WTC11 (cell line): ENCODE data around the gene SYS1. TPM values are rescaled to one million over a fixed set of nuclear protein-coding genes. Genes with fewer than 3 reads are reported as not detected.

Source experiments
- ATAC-seq: fragments of 200-7000 bp; cut with Tn5 transposase; 2 replicates; pipeline ENCODE4 v1.10.0; 2021; ENCODE audit warnings: mild to moderate bottlenecking, moderate library complexity
- CTCF ChIA-PET: fragments of 300-600 bp; sonication (Branson Sonifier 250); formaldehyde crosslinking; loops from one replicate; lab custom pipeline; 2021; ENCODE audit warnings: antibody characterized with exemption; lab: Charles Lee
- POLR2A ChIA-PET: fragments of 350-600 bp; sonication (Branson Sonifier 250); formaldehyde crosslinking; loops from one replicate; lab custom pipeline; 2021; ENCODE audit warnings: antibody characterized with exemption; lab: Charles Lee
- DNase-seq: peaks from one replicate; pipeline ENCODE4 v3.0.0; 2021; ENCODE audit warnings: low spot score
- H3K27ac Mint-ChIP-seq: 2 replicates; pipeline ENCODE4 v1.8.0; 2021; ENCODE audit warnings: mixed read lengths
- H3K27me3 Mint-ChIP-seq: 2 replicates; pipeline ENCODE4 v1.8.0; 2021; ENCODE audit warnings: low read depth, mild to moderate bottlenecking, moderate library complexity, mixed read lengths
- H3K36me3 Mint-ChIP-seq: 2 replicates; pipeline ENCODE4 v1.8.0; 2021; ENCODE audit warnings: mixed read lengths
- H3K4me1 Mint-ChIP-seq: 2 replicates; pipeline ENCODE4 v1.8.0; 2022; ENCODE audit warnings: mixed read lengths
- H3K4me3 Mint-ChIP-seq: 2 replicates; pipeline ENCODE4 v1.8.0; 2021; ENCODE audit warnings: mild to moderate bottlenecking, moderate library complexity, mixed read lengths
- H3K9me3 Mint-ChIP-seq: 2 replicates; pipeline ENCODE4 v1.8.0; 2021; ENCODE audit warnings: mixed read lengths
- EMX1 ChIP-seq: fragments of 250-450 bp; sonication (Bioruptor Pico); IDR thresholded peaks from 2 replicates; pipeline ENCODE4 v1.8.0; 2021; ENCODE audit warnings: mild to moderate bottlenecking
- ESRRA ChIP-seq: sonication (generic); formaldehyde crosslinking; IDR thresholded peaks from 2 replicates; pipeline ENCODE4 v1.8.1; 2022; ENCODE audit warnings: mild to moderate bottlenecking, missing genetic modification reagents, borderline replicate concordance
- FOXJ3 ChIP-seq: sonication (generic); formaldehyde crosslinking; IDR thresholded peaks from 2 replicates; pipeline ENCODE4 v1.9.0; 2021; ENCODE audit warnings: missing genetic modification reagents, mild to moderate bottlenecking, borderline replicate concordance
- FOXK1 ChIP-seq: sonication (generic); formaldehyde crosslinking; IDR thresholded peaks from 2 replicates; pipeline ENCODE4 v1.8.0; 2022; ENCODE audit warnings: mild to moderate bottlenecking, moderate library complexity, missing genetic modification reagents
- FOXP1 ChIP-seq: sonication (generic); formaldehyde crosslinking; IDR thresholded peaks from 2 replicates; pipeline ENCODE4 v1.8.0; 2022; ENCODE audit warnings: missing genetic modification reagents, mild to moderate bottlenecking, moderate library complexity, borderline replicate concordance
- GRHL2 ChIP-seq: fragments of 250-450 bp; sonication (Bioruptor Pico); IDR thresholded peaks from 2 replicates; pipeline ENCODE4 v1.8.0; 2022; ENCODE audit warnings: mild to moderate bottlenecking, moderate library complexity; ENCODE audit not compliant: insufficient replicate concordance, severe bottlenecking
- JAZF1 ChIP-seq: fragments of 250-450 bp; sonication (Bioruptor Pico); IDR thresholded peaks from 2 replicates; pipeline ENCODE4 v1.9.0; 2021; ENCODE audit warnings: moderate library complexity, mild to moderate bottlenecking, inconsistent platforms
- JUN ChIP-seq: sonication (generic); formaldehyde crosslinking; IDR thresholded peaks from 2 replicates; pipeline ENCODE4 v1.8.0; 2023; ENCODE audit warnings: mild to moderate bottlenecking, missing genetic modification reagents
- KAT7 ChIP-seq: sonication (generic); formaldehyde crosslinking; IDR thresholded peaks from 2 replicates; pipeline ENCODE4 v1.8.1; 2023; ENCODE audit warnings: missing genetic modification reagents, mild to moderate bottlenecking, borderline replicate concordance
- NR3C1 ChIP-seq: sonication (generic); formaldehyde crosslinking; conservative IDR thresholded peaks from 2 replicates; pipeline ENCODE4 v1.8.1; 2023; ENCODE audit warnings: low read depth, mild to moderate bottlenecking, missing genetic modification reagents
- PRRX2 ChIP-seq: fragments of 250-450 bp; sonication (Bioruptor Pico); IDR thresholded peaks from 2 replicates; pipeline ENCODE4 v1.8.0; 2021; ENCODE audit warnings: mild to moderate bottlenecking
- TP53 ChIP-seq: sonication (generic); formaldehyde crosslinking; IDR thresholded peaks from 2 replicates; pipeline ENCODE4 v1.8.1; 2023; ENCODE audit warnings: mild to moderate bottlenecking, missing genetic modification reagents
- ZNF138 ChIP-seq: sonication (generic); formaldehyde crosslinking; conservative IDR thresholded peaks from 2 replicates; pipeline ENCODE4 v1.8.1; 2022; ENCODE audit warnings: mild to moderate bottlenecking, moderate library complexity, missing genetic modification reagents
- ZNF219 ChIP-seq: sonication (generic); formaldehyde crosslinking; IDR thresholded peaks from 2 replicates; pipeline ENCODE4 v1.8.0; 2023; ENCODE audit warnings: missing genetic modification reagents, mild to moderate bottlenecking, borderline replicate concordance
- ZNF263 ChIP-seq: sonication (generic); formaldehyde crosslinking; IDR thresholded peaks from 2 replicates; pipeline ENCODE4 v1.8.1; 2022; ENCODE audit warnings: low read depth, mild to moderate bottlenecking, moderate library complexity, missing genetic modification reagents
- ZNF317 ChIP-seq: sonication (generic); formaldehyde crosslinking; IDR thresholded peaks from 2 replicates; pipeline ENCODE4 v1.8.1; 2023; ENCODE audit warnings: low read depth, mild to moderate bottlenecking, moderate library complexity, missing genetic modification reagents, borderline replicate concordance
- ZNF423 ChIP-seq: fragments of 250-450 bp; sonication (Bioruptor Pico); IDR thresholded peaks from 2 replicates; pipeline ENCODE4 v2.1.2; 2022; ENCODE audit warnings: mild to moderate bottlenecking, moderate library complexity
- total RNA-seq: library from RNA; stranded (reverse); gene quantifications from 3 replicates; pipeline ENCODE4 v1.2.3, GENCODE V29; 2021
- TF ChIP-seq, protein P1 (sequence below): sonication (generic); formaldehyde crosslinking; IDR thresholded peaks from 2 replicates; pipeline ENCODE4 v1.8.0; 2022; ENCODE audit warnings: mild to moderate bottlenecking, missing genetic modification reagents
- TF ChIP-seq, protein P2 (sequence below): fragments of 250-450 bp; sonication (Bioruptor Pico); IDR thresholded peaks from 2 replicates; pipeline ENCODE4 v1.9.0; 2021; ENCODE audit warnings: moderate library complexity, mild to moderate bottlenecking, inconsistent platforms, borderline replicate concordance
- TF ChIP-seq, protein P3 (sequence below): fragments of 250-450 bp; sonication (Bioruptor Pico); IDR thresholded peaks from 2 replicates; pipeline ENCODE4 v1.9.0; 2021; ENCODE audit warnings: mild to moderate bottlenecking
- TF ChIP-seq, protein P4 (sequence below): fragments of 250-450 bp; sonication (Bioruptor Pico); IDR thresholded peaks from 2 replicates; pipeline ENCODE4 v2.1.2; 2022; ENCODE audit warnings: mild to moderate bottlenecking, moderate library complexity
- TF ChIP-seq, protein P5 (sequence below): fragments of 250-450 bp; sonication (Bioruptor Pico); IDR thresholded peaks from 2 replicates; pipeline ENCODE4 v1.8.0; 2021; ENCODE audit warnings: mild to moderate bottlenecking
- TF ChIP-seq, protein P6 (sequence below): sonication (generic); formaldehyde crosslinking; IDR thresholded peaks from 2 replicates; pipeline ENCODE4 v1.8.1; 2023; ENCODE audit warnings: mild to moderate bottlenecking, missing genetic modification reagents, borderline replicate concordance

The SYS1 gene
- total RNA-seq, 1 experiment from 2014 or later: 16.4 TPM

DNA sequence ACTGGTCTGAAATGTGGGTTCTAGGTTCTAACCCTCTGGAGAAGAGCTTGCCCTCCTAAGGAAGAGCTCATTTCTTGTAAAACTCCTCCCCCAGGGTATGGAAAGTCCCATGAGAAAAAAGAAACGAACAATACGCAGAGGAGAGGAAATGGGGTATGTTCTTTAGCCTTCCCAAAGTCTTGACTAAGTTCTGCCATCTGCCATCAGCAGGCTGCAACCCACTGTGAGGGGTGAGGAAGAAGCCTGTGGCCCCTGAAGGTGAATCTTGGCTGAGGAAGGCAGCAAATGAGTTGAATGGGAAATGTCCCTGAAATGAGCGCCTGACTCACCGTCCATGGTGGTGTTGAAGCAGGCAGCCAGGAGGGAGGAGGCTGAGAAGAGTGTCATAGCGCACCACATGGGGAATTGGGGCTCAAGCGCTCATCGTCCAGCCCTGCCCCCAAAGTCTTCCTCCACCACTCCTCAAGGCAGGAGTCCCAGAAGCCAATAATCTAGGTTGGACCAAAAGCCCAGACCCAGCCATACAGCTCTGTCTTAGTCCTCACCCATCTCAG, 44.5 kb upstream of the SYS1 start:
- no peak overlapping the region for H3K27ac Mint-ChIP-seq
- H3K27me3 Mint-ChIP-seq: no peaks in the 10 kb centered on the region; the same call in 1 of the 2 replicates
- H3K9me3 Mint-ChIP-seq: no peaks in the 10 kb centered on the region
- ChIA-PET POLR2A (no interaction called here), CTCF (interaction anchor here (0.6 to 5.6 kb wide), 25 partner anchors 9 to 740 kb away, joined by 3 to 76 read pairs (median 5); partner anchors contain the start of genes DBNDD2, MATN4, SDC4 and SYS1)
- TF ChIP-seq NR3C1 (CRISPR knock-in tag) (no peak), ESRRA (CRISPR knock-in tag) (no peak), JAZF1 (CRISPR knock-in tag) (no peak), FOXJ3 (CRISPR knock-in tag) (no peak), ZNF317 (CRISPR knock-in tag) (no peak), JUN (CRISPR knock-in tag) (no peak), FOXK1 (no peak), TP53 (CRISPR knock-in tag) (no peak), ZNF138 (CRISPR knock-in tag) (no peak), PRRX2 (CRISPR knock-in tag) (no peak), GRHL2 (no peak), ZNF219 (CRISPR knock-in tag) (no peak)
- TF ChIP-seq, protein P1, sequence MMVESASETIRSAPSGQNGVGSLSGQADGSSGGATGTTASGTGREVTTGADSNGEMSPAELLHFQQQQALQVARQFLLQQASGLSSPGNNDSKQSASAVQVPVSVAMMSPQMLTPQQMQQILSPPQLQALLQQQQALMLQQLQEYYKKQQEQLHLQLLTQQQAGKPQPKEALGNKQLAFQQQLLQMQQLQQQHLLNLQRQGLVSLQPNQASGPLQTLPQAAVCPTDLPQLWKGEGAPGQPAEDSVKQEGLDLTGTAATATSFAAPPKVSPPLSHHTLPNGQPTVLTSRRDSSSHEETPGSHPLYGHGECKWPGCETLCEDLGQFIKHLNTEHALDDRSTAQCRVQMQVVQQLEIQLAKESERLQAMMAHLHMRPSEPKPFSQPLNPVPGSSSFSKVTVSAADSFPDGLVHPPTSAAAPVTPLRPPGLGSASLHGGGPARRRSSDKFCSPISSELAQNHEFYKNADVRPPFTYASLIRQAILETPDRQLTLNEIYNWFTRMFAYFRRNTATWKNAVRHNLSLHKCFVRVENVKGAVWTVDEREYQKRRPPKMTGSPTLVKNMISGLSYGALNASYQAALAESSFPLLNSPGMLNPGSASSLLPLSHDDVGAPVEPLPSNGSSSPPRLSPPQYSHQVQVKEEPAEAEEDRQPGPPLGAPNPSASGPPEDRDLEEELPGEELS (CRISPR knock-in tag): no peak
- TF ChIP-seq, protein P2, sequence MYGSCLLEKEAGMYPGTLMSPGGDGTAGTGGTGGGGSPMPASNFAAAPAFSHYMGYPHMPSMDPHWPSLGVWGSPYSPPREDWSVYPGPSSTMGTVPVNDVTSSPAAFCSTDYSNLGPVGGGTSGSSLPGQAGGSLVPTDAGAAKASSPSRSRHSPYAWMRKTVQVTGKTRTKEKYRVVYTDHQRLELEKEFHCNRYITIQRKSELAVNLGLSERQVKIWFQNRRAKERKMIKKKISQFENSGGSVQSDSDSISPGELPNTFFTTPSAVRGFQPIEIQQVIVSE (CRISPR knock-in tag): no peak
- TF ChIP-seq, protein P3, sequence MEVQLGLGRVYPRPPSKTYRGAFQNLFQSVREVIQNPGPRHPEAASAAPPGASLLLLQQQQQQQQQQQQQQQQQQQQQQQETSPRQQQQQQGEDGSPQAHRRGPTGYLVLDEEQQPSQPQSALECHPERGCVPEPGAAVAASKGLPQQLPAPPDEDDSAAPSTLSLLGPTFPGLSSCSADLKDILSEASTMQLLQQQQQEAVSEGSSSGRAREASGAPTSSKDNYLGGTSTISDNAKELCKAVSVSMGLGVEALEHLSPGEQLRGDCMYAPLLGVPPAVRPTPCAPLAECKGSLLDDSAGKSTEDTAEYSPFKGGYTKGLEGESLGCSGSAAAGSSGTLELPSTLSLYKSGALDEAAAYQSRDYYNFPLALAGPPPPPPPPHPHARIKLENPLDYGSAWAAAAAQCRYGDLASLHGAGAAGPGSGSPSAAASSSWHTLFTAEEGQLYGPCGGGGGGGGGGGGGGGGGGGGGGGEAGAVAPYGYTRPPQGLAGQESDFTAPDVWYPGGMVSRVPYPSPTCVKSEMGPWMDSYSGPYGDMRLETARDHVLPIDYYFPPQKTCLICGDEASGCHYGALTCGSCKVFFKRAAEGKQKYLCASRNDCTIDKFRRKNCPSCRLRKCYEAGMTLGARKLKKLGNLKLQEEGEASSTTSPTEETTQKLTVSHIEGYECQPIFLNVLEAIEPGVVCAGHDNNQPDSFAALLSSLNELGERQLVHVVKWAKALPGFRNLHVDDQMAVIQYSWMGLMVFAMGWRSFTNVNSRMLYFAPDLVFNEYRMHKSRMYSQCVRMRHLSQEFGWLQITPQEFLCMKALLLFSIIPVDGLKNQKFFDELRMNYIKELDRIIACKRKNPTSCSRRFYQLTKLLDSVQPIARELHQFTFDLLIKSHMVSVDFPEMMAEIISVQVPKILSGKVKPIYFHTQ: no peak
- TF ChIP-seq, protein P4, sequence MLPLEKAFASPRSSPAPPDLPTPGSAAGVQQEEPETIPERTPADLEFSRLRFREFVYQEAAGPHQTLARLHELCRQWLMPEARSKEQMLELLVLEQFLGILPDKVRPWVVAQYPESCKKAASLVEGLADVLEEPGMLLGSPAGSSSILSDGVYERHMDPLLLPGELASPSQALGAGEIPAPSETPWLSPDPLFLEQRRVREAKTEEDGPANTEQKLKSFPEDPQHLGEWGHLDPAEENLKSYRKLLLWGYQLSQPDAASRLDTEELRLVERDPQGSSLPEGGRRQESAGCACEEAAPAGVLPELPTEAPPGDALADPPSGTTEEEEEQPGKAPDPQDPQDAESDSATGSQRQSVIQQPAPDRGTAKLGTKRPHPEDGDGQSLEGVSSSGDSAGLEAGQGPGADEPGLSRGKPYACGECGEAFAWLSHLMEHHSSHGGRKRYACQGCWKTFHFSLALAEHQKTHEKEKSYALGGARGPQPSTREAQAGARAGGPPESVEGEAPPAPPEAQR (CRISPR knock-in tag): no peak
- peaks cover 2% of the 10 kb centered on the region; the same call in 1 of the 2 replicates for H3K4me1 Mint-ChIP-seq
- no peaks in the 10 kb centered on the region for H3K36me3 Mint-ChIP-seq
- DNase-seq (no peak), ATAC-seq (no peak)
- H3K4me3 Mint-ChIP-seq: no peak overlapping the region

DNA sequence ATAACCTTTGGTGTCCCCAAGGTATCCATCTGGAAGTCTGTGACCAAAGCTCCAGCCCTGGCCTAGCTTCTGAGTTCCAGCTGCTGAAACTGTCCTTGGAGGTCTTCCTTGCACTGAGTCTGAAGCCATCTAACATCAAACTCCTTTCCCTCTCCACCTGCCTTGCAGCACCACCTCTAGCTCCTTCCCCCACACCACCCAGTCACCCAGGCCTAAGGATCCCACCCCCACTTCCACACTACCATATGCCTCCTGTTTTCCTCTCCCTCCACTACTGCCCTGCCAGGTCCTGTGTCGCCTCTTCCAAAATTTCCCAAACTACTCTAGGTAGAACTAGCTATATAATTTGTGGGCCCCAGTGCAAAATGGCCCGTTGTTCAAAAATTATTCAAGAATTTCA, 44.0 kb upstream of the SYS1 start:
- no peak overlapping the region for H3K27ac Mint-ChIP-seq
- ChIA-PET POLR2A (interaction anchor here (0.5 kb wide), 1 partner anchor 591 kb away, joined by 3 read pairs; no protein-coding TSS in a partner anchor), CTCF (interaction anchor here (0.6 to 5.6 kb wide), 26 partner anchors 8 to 740 kb away, joined by 3 to 76 read pairs (median 4); partner anchors contain the start of genes DBNDD2, MATN4, SDC4 and SYS1)
- H3K36me3 Mint-ChIP-seq: no peaks in the 10 kb centered on the region
- no peaks in the 10 kb centered on the region for H3K9me3 Mint-ChIP-seq
- H3K4me1 Mint-ChIP-seq: peaks cover 2% of the 10 kb centered on the region; the same call in 1 of the 2 replicates
- DNase-seq (no peak), ATAC-seq (no peak)
- no peak overlapping the region for H3K4me3 Mint-ChIP-seq
- no peaks in the 10 kb centered on the region; the same call in 1 of the 2 replicates for H3K27me3 Mint-ChIP-seq
- no peak for TF ChIP-seq ZNF263
- TF ChIP-seq TP53 (CRISPR knock-in tag): no peak
- no peak for TF ChIP-seq KAT7 (CRISPR knock-in tag)
- TF ChIP-seq, protein P5, sequence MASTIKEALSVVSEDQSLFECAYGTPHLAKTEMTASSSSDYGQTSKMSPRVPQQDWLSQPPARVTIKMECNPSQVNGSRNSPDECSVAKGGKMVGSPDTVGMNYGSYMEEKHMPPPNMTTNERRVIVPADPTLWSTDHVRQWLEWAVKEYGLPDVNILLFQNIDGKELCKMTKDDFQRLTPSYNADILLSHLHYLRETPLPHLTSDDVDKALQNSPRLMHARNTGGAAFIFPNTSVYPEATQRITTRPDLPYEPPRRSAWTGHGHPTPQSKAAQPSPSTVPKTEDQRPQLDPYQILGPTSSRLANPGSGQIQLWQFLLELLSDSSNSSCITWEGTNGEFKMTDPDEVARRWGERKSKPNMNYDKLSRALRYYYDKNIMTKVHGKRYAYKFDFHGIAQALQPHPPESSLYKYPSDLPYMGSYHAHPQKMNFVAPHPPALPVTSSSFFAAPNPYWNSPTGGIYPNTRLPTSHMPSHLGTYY: no peak
- TF ChIP-seq EMX1 (CRISPR knock-in tag): no peak
- TF ChIP-seq, protein P6, sequence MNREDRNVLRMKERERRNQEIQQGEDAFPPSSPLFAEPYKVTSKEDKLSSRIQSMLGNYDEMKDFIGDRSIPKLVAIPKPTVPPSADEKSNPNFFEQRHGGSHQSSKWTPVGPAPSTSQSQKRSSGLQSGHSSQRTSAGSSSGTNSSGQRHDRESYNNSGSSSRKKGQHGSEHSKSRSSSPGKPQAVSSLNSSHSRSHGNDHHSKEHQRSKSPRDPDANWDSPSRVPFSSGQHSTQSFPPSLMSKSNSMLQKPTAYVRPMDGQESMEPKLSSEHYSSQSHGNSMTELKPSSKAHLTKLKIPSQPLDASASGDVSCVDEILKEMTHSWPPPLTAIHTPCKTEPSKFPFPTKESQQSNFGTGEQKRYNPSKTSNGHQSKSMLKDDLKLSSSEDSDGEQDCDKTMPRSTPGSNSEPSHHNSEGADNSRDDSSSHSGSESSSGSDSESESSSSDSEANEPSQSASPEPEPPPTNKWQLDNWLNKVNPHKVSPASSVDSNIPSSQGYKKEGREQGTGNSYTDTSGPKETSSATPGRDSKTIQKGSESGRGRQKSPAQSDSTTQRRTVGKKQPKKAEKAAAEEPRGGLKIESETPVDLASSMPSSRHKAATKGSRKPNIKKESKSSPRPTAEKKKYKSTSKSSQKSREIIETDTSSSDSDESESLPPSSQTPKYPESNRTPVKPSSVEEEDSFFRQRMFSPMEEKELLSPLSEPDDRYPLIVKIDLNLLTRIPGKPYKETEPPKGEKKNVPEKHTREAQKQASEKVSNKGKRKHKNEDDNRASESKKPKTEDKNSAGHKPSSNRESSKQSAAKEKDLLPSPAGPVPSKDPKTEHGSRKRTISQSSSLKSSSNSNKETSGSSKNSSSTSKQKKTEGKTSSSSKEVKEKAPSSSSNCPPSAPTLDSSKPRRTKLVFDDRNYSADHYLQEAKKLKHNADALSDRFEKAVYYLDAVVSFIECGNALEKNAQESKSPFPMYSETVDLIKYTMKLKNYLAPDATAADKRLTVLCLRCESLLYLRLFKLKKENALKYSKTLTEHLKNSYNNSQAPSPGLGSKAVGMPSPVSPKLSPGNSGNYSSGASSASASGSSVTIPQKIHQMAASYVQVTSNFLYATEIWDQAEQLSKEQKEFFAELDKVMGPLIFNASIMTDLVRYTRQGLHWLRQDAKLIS (CRISPR knock-in tag): no peak
- no peak for TF ChIP-seq JUN (CRISPR knock-in tag)
- TF ChIP-seq FOXP1 (CRISPR knock-in tag): no peak
- no peak for TF ChIP-seq ZNF423 (CRISPR knock-in tag)
